Embryonic facial prominence (tissue), 1 donor: ENCODE data around the gene PER1.

Experiments used
- DNase-seq: peaks from one replicate; pipeline ENCODE4 v3.0.0-alpha.2; 2016; ENCODE audit errors: extremely low spot score

Gene PER1

DNA sequence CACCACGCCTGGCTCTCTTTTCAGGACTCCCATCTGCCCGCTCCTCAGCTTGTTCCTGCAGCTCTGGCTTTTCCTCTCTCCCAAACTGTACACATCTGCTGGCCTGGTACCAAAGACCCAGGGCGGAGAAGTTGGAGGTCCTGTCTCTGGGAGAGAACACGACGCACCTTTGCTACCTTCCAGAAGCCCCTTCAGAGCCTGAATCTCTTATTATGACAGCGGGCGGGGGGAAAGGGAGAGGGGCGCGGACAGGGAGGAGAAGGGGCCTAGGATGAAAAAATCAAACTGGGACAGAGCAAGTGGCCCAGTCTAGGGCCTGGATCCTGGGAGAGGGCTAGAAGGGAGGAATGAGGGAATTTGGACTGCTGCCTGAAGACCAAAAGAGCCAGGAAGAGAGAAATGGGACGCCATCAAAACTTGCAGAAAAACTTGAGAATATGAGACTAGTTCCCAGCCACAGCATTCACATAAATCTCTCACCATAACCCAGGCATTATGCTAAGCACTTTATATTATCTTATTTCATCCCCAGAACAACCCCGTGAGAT lies 2.5 kb upstream of the PER1 start:
- no peak for DNase-seq

GRCh38 chr17:8153957-8154607 lies 1.9 kb upstream of the PER1 start:
- DNase-seq = peak; percentile 99

- no peak for DNase-seq
Measured at GRCh38 chr17:8153525-8153956, 1.3 kb upstream of the PER1 start.

DNA sequence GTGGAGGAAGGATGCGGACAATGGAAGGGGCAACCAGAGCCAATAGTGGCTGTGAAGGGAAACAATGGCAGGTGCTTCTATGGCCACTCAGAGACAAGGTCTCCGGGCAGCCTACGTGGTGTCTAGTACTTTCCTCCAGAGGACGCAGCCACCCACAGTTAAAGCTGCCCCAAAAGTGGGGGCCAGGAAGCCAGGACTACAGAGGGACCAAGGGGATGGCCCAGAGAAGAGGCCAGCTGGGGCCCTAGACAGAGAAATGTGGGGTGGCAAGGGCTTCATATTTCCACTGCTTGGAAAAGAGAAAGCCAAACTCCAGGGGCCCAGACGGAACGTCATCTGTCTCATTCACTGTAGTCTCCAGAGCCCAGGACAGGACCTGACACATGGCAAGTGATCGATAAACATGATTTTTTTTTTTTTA lies 837 bp upstream of the PER1 start:
- no peak for DNase-seq

DNA sequence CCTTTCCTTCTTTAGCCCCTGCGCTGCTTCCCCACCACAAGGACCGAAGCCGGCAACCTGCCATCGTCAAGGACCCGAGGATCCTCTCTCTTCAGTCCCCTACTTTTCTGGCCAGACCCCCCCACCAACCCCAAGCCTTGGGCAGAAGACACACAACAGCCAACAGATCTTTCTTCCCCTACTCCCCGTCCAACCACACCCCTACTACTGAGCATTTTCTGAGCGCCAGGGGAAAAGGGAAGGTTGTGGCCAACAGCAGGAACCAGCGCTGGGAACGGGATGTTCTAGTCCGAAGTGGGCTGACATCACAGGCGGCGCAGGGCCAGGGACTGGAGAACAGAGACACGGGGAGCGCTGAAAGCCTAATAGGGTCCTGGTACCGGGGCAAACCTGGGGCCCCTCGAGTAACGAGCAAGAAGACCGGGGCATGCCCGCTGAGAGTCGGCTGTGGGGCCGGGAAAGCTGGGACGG lies 528 bp downstream of the PER1 start:
- DNase-seq = no peak

GRCh38 chr17:8151120-8151640 lies 1.0 kb downstream of the PER1 start:
- DNase-seq = peak; percentile 87

GRCh38 chr17:8150194-8151119 lies 1.7 kb downstream of the PER1 start:
- DNase-seq = no peak

DNA sequence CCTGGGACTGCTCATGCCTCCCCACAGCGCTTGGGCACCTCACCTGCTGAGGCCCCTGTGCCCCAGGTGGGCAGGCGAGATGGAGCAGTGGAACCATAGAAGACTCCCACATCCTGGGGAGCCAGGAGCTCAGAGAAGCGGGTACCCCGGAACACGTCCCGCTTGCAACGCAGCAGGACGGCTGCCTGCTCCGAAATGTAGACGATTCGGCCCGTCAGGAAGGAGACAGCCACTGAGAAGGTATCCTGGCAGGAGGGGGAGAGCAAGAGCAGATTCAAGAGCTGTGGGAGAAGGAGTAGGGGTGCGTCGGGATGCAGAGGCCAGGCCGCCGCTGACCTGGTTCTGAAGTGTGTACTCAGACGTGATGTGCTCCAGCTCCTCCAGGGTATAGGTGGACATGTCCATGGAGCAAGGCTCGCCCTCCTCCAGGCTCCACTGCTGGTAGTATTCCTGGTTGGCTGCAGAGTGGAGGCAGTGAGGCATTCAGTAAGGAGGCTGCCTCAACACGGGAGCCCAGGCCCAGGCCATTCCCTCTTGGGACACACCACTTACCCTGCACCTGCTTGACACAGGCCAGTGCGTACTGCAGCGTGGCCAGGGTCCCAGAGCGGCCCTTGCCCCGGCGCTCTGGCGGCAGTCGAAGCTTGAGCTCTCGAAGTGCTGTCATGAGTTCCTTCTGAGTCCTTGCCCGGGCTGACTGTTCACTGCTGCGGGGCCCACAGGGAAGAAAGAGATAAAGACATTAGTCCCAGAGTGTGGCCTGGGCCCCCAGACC lies 2.6 kb downstream of the PER1 start:
- DNase-seq = no peak

DNA sequence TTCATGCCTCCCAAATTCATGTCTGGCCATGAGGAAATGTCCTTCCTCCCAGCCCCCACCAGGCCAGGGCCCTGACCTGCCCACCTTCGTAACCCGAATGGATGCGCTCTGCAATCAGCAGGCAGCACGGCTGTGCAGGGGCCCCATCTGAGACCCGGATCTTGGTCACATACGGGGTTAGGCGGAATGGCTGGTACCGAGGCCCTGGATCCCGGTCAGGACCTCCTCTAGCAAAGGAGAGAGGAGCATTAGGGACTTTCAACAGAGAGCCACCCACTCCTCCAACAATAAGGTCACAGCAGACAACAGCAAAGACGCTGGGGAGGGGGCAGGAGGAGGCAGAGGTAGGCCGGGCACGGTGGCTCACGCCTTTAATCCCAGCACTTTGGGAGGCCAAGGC lies 3.6 kb downstream of the PER1 start:
- no peak for DNase-seq

- DNase-seq = no peak
Measured at GRCh38 chr17:8147805-8148404, 4.3 kb downstream of the PER1 start.

GRCh38 chr17:8147141-8147804 lies 4.9 kb downstream of the PER1 start:
- no peak for DNase-seq

- DNase-seq = no peak
Measured at GRCh38 chr17:8146381-8147140, 5.6 kb downstream of the PER1 start.

GRCh38 chr17:8145811-8146210 lies 6.4 kb downstream of the PER1 start:
- DNase-seq = no peak

GRCh38 chr17:8144401-8145231 lies 7.6 kb downstream of the PER1 start:
- no peak for DNase-seq

GRCh38 chr17:8143581-8144400 lies 8.4 kb downstream of the PER1 start:
- DNase-seq = no peak

DNA sequence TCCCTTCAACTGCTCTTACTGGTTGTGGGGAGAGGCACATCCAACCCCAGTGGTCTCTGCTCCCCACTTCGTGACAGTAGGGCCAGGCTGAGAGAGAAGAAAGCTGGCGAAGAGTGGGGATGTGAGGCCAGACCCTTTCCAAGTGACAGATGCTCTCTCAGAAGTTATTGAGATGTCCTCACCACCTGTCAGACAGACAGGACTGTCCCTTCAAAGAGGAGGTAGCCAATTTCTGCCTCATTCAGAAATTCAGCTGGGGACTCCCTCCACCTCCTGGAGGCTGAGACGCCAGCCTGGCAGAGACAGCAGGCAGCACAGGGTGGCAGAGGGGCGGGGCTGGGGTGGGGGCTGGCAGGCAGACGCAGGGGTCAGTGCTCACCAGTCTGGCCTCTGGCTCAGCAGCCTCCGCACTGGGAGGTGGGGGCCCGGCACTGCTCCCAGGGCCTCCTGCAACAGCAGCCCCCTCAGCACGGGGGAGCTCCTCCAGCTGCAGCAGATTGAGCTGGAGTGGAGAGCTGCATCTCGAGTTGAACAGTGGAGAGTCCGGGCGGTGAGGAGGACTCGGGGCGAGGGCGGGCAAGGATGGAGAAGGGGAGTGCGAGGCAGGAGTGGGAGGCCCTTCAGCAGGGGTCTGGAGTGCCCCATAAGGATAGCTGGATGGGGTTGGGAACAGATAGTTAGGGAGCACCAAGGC lies 9.2 kb downstream of the PER1 start:
- no peak for DNase-seq

GRCh38 chr17:8142158-8142886 lies 9.9 kb downstream of the PER1 start:
- DNase-seq = no peak
